Progenitor cell of endocrine pancreas (in vitro differentiated cells): ENCODE measurements around the gene HOXA5. TPM values are rescaled to one million over a fixed set of nuclear protein-coding genes. Genes with fewer than 3 reads are reported as not detected.

ENCODE experiments used
- DNase-seq: peaks from one replicate; pipeline ENCODE4 v3.0.0; 2021; ENCODE audit warnings: low spot score; ENCODE audit not compliant: unreplicated experiment
- H3K27ac Mint-ChIP-seq: 2 replicates; pipeline ENCODE4 v1.8.0; 2021; ENCODE audit warnings: mild to moderate bottlenecking, moderate library complexity, mixed read lengths
- H3K27me3 Mint-ChIP-seq: 2 replicates; pipeline ENCODE4 v1.8.0; 2021; ENCODE audit warnings: mixed read lengths
- H3K36me3 Mint-ChIP-seq: 2 replicates; pipeline ENCODE4 v1.8.0; 2022; ENCODE audit warnings: mixed read lengths; ENCODE audit not compliant: insufficient read depth
- H3K4me1 Mint-ChIP-seq: 2 replicates; pipeline ENCODE4 v1.8.0; 2021; ENCODE audit warnings: low read depth, mixed read lengths
- H3K4me3 Mint-ChIP-seq: 2 replicates; pipeline ENCODE4 v1.8.0; 2021; ENCODE audit warnings: low read depth, mild to moderate bottlenecking, moderate library complexity, mixed read lengths
- H3K9me3 Mint-ChIP-seq: 2 replicates; pipeline ENCODE4 v1.8.0; 2021; ENCODE audit warnings: low read depth, mixed read lengths
- CTCF ChIP-seq: fragments of 200-600 bp; sonication (generic); IDR thresholded peaks from one replicate; pipeline ENCODE4 v1.5.0; 2021; ENCODE audit warnings: antibody characterized with exemption, mild to moderate bottlenecking; ENCODE audit not compliant: unreplicated experiment
- total RNA-seq: library from RNA; stranded (reverse); gene quantifications from 2 replicates; pipeline ENCODE4 v1.2.1, GENCODE V29; 2021

The HOXA5 gene
- total RNA-seq, 1 donor from 2014 or later: 12.6 TPM

- H3K4me1 Mint-ChIP-seq: peaks cover 76% of the 10 kb centered on the region
- H3K36me3 Mint-ChIP-seq: peaks cover 4% of the 10 kb centered on the region
- TF ChIP-seq CTCF: no peak
- H3K27me3 Mint-ChIP-seq: peaks cover 4% of the 10 kb centered on the region
- peak overlapping the region; percentile 46 for H3K27ac Mint-ChIP-seq
- peak overlapping the region; percentile 1 for H3K4me3 Mint-ChIP-seq
- no peak for DNase-seq
- no peaks in the 10 kb centered on the region for H3K9me3 Mint-ChIP-seq
These were observed 5.7 kb downstream of the HOXA5 start for GRCh38 chr7:27137640-27138315.

- Mint-ChIP-seq H3K4me1 (peaks cover 73% of the 10 kb centered on the region), H3K27me3 (peaks cover 4% of the 10 kb centered on the region)
These were observed 9.1 kb downstream of the HOXA5 start for GRCh38 chr7:27134392-27134791.

GRCh38 chr7:27133409-27134231 is 9.9 kb downstream of the HOXA5 start:
- peaks cover 2% of the 10 kb centered on the region for H3K36me3 Mint-ChIP-seq
- DNase-seq: no peak
- TF ChIP-seq CTCF: no peak
- H3K9me3 Mint-ChIP-seq: no peaks in the 10 kb centered on the region
- peak overlapping the region; percentile 62 for H3K4me3 Mint-ChIP-seq
- H3K27ac Mint-ChIP-seq: peak overlapping the region; percentile 97
- H3K4me1 Mint-ChIP-seq: peaks cover 76% of the 10 kb centered on the region
- H3K27me3 Mint-ChIP-seq: peaks cover 4% of the 10 kb centered on the region

More at GRCh38 chr7:27134392-27134791, 9.1 kb downstream of the HOXA5 start:
- Mint-ChIP-seq H3K27ac (peak overlapping the region; percentile 97), H3K4me3 (peak overlapping the region; percentile 62), H3K9me3 (no peaks in the 10 kb centered on the region), H3K36me3 (no peaks in the 10 kb centered on the region)
- no peak for DNase-seq
- no peak for TF ChIP-seq CTCF

- Mint-ChIP-seq H3K27me3 (peaks cover 4% of the 10 kb centered on the region), H3K4me1 (peaks cover 75% of the 10 kb centered on the region), H3K9me3 (no peaks in the 10 kb centered on the region), H3K4me3 (peak overlapping the region; percentile 62), H3K27ac (peak overlapping the region; percentile 97), H3K36me3 (peaks cover 4% of the 10 kb centered on the region)
- no peak for TF ChIP-seq CTCF
- DNase-seq: no peak
These were observed 10.5 kb downstream of the HOXA5 start for GRCh38 chr7:27132978-27133377.

- H3K27me3 Mint-ChIP-seq: no peaks in the 10 kb centered on the region
These were observed 11.3 kb downstream of the HOXA5 start for GRCh38 chr7:27132214-27132613.

More at GRCh38 chr7:27132214-27132613, 11.3 kb downstream of the HOXA5 start:
- Mint-ChIP-seq H3K4me1 (peaks cover 75% of the 10 kb centered on the region), H3K36me3 (peaks cover 4% of the 10 kb centered on the region), H3K27ac (no peak overlapping the region), H3K9me3 (no peaks in the 10 kb centered on the region), H3K4me3 (peak overlapping the region; percentile 37)
- no peak for TF ChIP-seq CTCF
- no peak for DNase-seq
